HG03066 (cell line): Measurements from ENCODE around the gene MYO1B.

Experiments
- ATAC-seq: cut with Tn5 transposase; IDR thresholded peaks from one replicate; pipeline ENCODE4 v1.9.1; 2021; ENCODE audit warnings: low read depth; ENCODE audit not compliant: unreplicated experiment

MYO1B gene

GRCh38 chr2:191225690-191226089 lies 19.5 kb upstream of the MYO1B start:
- ATAC-seq, result no peak

DNA sequence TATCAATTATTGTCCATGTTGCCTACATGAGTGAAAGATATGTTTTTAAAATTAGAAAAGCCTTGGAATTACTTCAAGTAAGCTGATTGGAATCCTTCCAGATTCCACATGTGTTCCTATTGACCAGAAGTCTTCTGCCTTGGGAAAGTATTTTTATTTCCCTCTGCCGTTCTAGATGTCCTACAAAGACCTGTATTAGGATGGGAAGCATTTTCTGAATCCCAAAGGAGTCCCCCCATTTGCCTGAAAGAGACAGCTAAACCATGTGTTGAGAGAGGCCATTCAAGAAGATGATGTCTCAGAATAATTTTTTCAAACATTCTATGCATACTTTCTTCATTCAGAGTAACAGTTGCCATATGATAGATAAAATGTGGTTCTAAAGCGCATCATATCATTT lies 19.0 kb upstream of the MYO1B start:
- no peak for ATAC-seq

DNA sequence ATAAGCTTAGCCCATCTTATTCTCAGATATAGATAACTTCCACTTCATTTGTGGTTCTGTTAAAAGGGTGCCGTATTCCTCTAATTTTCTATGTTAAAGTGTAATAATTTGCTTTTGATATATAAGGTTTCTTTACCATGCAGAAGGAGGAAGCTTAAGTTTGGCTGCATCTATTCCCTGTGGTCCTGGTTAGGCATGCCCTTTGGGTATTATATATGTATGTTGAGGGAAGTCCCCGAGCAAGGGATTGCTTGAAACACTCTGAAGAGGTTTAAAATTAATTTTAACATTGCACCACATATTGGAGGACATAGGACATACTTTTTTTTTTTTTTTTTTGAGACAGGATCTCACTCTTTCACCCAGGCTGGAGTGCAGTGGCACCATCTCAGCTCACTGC lies 16.9 kb upstream of the MYO1B start:
- ATAC-seq, result no peak

DNA sequence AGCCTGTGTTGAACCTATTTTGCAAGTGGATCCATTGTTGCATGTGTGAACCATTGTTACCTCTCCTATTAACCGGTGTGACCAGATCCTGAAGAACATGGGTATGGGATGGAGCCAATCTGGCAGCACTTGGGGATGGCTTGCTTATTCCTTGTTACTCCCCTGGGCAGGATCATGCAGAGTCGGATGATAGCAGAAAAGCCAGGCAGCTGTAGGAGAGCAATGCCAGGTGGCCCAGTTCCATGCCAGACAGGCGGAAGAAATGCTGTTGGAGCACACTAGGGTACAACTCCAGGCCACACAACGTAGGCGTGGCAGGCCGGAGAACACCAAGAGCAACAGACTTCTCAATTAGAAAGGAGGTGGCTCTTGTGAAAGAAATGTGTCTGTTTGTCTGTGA lies 16.3 kb upstream of the MYO1B start:
- no peak for ATAC-seq

GRCh38 chr2:191230174-191230573 lies 15.0 kb upstream of the MYO1B start:
- no peak for ATAC-seq

DNA sequence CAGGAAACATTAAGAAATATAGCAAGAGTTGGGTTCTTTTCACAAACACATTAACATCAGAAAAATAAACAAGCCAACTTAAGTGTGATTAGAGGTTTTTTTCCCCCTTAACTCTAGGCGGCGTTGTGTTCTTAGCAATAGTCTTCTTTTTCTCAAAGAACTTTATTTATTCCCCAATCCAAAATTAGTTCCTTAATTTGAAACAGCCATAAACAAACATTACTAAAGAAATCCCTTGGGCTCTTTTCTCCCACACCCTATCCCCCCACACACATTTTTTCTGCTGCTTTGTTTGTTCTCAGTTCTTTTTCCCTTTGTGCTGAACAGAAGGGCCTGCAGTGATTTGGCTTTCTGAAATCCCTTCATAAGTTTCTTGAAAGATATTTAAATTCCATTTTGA lies 13.2 kb upstream of the MYO1B start:
- ATAC-seq, result no peak

DNA sequence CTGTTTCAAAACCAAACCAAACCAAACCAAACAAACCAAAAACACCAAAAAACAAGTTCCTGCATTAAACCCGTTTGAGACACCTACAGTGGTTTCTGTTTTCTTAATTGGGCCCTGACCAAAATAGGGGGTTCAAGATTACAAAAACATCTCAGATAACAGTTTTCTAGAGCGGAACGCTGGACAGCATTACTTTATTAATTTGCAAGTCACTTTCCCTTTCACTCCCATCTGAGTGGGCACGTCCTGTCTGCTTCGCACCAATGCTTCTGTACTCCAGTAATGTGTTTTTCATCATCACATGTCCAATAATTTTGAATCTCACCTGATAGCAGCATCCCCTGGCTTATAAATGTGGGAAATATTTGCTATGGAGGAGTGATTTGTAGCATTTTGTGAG lies 11.7 kb upstream of the MYO1B start:
- ATAC-seq, result no peak

GRCh38 chr2:191234376-191234775 lies 10.8 kb upstream of the MYO1B start:
- ATAC-seq, result no peak

GRCh38 chr2:191240871-191241270 lies 4.3 kb upstream of the MYO1B start:
- ATAC-seq, result no peak

- ATAC-seq, result no peak
Measured at GRCh38 chr2:191241418-191241817, 3.8 kb upstream of the MYO1B start.

DNA sequence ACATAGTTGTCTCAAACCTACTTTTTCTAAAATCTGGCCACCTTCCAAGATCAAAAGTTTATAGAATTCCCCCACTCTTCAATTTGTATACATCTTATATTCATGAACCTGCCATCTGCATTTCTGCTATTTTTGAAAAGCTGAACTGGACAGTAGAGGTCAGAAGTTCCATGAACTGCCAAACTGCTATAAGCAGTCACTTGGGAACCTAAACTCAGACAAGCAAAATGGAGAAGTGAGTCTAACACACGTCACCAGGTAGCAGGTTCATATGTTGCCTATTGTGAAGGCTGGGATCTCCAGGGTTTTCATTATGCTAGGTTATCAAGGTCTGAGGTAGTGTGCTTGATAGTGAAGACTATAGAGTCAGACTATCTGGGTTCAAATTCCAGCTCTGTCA lies 2.0 kb upstream of the MYO1B start:
- ATAC-seq, result no peak

DNA sequence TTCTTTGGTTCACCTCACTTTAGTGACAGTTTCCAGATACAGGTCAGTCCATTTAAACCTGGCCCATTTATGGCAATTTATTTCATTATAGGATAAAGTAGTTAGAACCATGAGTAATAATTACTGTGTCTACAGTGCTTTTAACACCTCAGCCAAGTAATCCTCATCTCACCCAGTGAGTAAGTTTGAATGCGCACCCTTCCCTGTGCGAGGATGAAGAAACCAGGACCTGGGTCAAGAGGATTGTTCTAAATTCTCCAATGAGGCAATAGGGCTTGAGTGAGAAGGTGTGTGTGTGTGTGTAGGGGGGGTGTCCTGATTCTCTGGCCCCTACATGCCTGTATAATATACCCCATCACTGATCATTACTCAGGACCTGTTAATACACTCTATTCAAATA lies 854 bp upstream of the MYO1B start:
- ATAC-seq, result no peak

- ATAC-seq, result peak; percentile 24
Measured at GRCh38 chr2:191245869-191246531, 796 bp downstream of the MYO1B start.

GRCh38 chr2:191246820-191247380 lies 1.7 kb downstream of the MYO1B start:
- ATAC-seq, result no peak

GRCh38 chr2:191247381-191248057 lies 2.3 kb downstream of the MYO1B start:
- ATAC-seq, result no peak

DNA sequence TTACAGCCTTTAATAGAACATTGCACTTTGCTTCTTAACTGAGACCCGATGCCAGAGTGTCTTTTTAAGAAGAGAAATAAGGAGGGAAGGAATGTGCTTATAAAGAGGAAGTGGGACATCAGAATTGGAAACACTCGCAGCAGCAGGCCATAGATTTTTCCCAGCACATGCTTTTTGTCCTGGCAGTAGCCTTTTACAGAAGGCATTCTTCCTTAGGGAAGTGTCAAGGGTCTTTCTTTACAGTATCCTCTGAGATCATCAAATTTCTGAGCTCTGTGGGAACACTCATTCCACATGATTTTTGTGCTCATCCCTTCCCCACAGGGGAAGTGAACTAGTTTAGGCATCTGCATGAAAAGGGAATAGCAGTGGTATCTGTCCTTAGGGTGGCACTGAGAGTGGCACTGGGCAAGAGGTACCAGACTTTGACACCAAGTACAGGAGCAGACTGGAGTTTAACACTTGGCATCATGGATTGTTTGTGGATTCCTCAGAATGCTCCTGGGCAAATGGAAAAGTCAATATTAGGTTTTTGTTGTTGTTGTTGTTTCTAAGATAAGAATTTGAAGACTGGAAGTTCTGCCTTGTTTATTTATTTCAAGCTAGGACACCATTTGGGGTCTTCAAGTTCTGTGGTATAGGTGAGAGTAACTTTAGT lies 4.1 kb downstream of the MYO1B start:
- no peak for ATAC-seq

- no peak for ATAC-seq
Measured at GRCh38 chr2:191250400-191250799, 5.2 kb downstream of the MYO1B start.

GRCh38 chr2:191250986-191251385 lies 5.8 kb downstream of the MYO1B start:
- no peak for ATAC-seq

DNA sequence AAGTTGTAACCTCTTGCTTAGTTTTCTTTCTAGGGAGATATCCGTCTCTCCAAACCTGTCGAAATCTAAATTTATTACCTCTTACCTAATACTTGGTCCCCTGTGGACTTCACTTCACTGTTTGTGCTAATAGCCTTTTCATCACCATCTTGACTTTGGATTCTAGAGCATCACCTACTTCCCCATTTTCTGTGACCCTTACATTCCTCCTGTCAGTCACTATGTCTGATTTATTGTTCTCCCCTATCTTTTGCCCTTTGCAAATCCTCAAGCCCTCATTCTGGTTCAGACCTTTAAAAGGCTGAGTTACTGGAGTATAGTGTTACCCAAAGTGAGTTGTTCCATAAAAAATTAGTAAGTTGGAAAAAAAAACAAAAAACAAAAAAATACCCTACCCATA lies 7.5 kb downstream of the MYO1B start:
- ATAC-seq, result no peak

DNA sequence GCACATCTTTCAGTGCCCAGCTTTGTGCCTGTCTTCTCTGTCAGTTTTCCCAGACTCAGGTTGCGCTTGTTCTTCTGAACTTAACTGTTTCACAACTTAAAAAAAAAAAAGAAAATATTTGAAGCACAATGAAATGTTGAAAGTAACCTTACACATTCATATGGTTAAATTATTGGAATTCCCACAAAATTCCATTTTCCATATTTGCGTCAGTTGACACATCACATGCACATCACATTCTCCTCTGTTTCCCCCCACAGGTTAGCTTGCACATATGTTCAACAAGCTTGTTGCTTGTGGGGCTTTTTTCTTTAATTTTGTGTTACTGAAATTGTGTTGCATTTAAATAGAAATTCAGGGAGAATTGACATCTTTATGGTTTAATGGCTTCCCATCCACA lies 8.3 kb downstream of the MYO1B start:
- ATAC-seq, result no peak

- no peak for ATAC-seq
Measured at GRCh38 chr2:191255271-191255670, 10.1 kb downstream of the MYO1B start.
